ENCODE data around the gene RANBP9. TPM values are rescaled to one million over a fixed set of nuclear protein-coding genes. Genes with fewer than 3 reads are reported as not detected.

The RANBP9 gene
- total RNA-seq, 4 donors from 2014 or later = 35.8 to 64.7 (median 50.4) TPM

DNA sequence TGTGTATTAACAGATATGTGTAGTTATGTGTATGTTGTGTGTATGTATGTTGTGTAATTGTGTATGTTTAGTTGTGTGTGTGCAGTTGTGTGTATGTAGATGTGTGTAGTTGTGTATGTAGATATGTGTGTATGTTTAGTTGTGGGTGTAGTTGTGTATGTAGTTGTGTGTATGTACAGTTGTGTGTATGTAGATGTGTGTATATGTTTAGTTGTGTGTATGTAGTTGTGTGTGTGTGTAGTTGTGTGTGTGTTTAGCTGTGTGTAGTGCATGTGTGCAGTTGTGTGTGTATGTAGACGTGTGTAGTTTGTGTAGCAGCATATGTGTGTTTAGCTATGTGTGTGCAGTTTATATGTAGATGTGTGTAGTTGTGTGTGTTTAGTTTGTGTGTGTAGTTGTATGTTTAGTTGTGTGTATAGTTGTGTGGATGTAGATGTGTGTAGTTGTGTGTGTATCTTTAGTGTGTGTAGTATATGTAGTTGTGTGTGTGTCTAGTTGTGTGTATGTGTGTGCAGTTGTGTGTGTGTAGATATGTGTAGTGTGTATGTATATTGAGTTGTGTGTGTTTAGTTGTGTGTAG, 121.0 kb downstream of the RANBP9 start:
- TF ChIP-seq EP300 (IDR thresholded peaks at IDR 0.05) (no peak), POLR2AphosphoS5 (IDR thresholded peaks at IDR 0.05) (no peak), POLR2A (IDR thresholded peaks at IDR 0.05) (no peak)
- TF ChIP-seq, protein P1, sequence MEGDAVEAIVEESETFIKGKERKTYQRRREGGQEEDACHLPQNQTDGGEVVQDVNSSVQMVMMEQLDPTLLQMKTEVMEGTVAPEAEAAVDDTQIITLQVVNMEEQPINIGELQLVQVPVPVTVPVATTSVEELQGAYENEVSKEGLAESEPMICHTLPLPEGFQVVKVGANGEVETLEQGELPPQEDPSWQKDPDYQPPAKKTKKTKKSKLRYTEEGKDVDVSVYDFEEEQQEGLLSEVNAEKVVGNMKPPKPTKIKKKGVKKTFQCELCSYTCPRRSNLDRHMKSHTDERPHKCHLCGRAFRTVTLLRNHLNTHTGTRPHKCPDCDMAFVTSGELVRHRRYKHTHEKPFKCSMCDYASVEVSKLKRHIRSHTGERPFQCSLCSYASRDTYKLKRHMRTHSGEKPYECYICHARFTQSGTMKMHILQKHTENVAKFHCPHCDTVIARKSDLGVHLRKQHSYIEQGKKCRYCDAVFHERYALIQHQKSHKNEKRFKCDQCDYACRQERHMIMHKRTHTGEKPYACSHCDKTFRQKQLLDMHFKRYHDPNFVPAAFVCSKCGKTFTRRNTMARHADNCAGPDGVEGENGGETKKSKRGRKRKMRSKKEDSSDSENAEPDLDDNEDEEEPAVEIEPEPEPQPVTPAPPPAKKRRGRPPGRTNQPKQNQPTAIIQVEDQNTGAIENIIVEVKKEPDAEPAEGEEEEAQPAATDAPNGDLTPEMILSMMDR (IDR thresholded peaks at IDR 0.05) = no peak
- no peaks in the 10 kb centered on the region for H3K4me1 ChIP-seq
- no peak overlapping the region for H3K4me3 ChIP-seq
- no peak overlapping the region for H3K27ac ChIP-seq
- no peaks in the 10 kb centered on the region for H3K27me3 ChIP-seq
- DNase-seq (ENCODE audit: low spot score in 2 of 2) = no peak
- H3K9me3 ChIP-seq = no peaks in the 10 kb centered on the region
- WGBS = 91% methylated on average over 1 of the region's 1 CpG
- H3K36me3 ChIP-seq = peaks cover 55% of the 10 kb centered on the region

DNA sequence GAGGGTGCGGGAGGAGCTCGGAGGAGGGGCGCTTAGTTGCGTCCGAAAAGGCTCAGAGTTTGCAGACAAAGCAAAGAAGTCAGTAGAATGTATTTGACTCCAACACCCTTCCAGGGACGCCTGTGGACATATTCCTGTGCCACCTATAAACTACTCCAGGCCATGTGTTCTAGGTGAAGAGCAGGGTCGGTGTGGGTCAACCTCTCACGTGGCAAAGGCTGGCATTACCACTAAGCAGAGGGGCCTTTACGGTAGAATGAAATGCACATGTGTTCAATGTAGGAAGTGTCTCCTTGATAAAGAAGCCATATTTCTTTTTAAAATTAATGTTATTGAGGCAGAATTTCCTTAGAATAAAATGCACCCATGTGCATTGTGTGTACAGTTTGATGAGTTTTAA, 121.8 kb downstream of the RANBP9 start:
- Histone ChIP-seq H3K27me3 (no peaks in the 10 kb centered on the region), H3K4me3 (no peak overlapping the region), H3K36me3 (peaks cover 53% of the 10 kb centered on the region), H3K9me3 (no peaks in the 10 kb centered on the region), H3K27ac (no peak overlapping the region), H3K4me1 (no peaks in the 10 kb centered on the region)
- TF ChIP-seq, protein P1 (IDR thresholded peaks at IDR 0.05) = no peak
- TF ChIP-seq POLR2AphosphoS5 (IDR thresholded peaks at IDR 0.05) (no peak), POLR2A (IDR thresholded peaks at IDR 0.05) (no peak), EP300 (IDR thresholded peaks at IDR 0.05) (no peak)
- WGBS = 90% methylated on average over 9 of the region's 9 CpGs
- no peak for DNase-seq (ENCODE audit: low spot score in 2 of 2)

DNA sequence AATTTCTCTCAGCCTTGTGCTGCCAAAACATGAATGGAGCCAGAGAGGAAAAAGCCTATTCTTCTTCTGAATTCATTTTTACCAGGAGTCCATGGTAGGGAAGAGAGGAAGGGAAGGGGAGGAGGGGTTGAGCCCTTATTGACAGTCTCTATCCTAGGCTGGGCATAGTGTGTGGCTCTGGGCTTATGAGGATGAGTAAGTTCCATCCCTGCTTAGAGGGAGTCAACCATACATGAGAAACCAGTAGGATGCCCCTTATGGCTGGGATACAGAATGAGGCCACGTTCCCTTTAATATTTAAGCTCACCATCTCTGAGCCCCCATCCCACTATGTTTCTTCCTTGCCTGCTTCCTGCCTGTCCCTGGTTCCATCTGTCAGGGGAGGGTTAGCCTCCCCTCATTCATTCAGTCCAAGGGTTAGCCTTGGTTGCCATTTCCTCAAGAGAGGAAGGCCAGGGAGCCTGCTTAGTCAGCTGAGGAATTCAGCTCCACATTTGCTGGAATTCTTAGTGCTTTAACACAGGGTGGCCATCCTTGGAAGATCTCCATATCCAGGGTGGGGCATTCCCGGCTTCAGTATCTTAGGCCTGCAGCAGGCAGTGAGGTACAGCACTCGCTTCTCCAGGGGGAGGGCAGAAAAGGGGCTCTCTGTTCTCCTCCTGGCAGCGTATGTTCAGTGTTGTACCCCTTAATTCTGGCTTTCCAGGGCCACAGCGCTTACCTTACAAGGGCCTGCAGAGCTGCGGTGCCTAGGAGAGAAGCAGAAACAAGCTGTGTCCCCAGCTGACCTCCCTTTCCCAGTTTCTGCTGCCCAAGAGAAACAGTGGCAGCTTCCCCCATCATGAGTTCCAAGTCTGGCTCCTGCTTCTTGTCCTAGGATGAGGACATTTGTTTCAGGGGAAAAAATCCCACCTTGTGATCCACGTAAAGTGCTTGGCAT, 124.8 kb downstream of the RANBP9 start:
- WGBS = 91% methylated on average over 5 of the region's 7 CpGs
- TF ChIP-seq, protein P1 (IDR thresholded peaks at IDR 0.05) = no peak
- TF ChIP-seq EP300 (IDR thresholded peaks at IDR 0.05) (no peak), POLR2A (IDR thresholded peaks at IDR 0.05) (no peak), POLR2AphosphoS5 (IDR thresholded peaks at IDR 0.05) (no peak)
- Histone ChIP-seq H3K9me3 (no peaks in the 10 kb centered on the region), H3K4me1 (no peaks in the 10 kb centered on the region), H3K27ac (no peak overlapping the region), H3K4me3 (no peak overlapping the region), H3K36me3 (peaks cover 48% of the 10 kb centered on the region), H3K27me3 (no peaks in the 10 kb centered on the region)
- no peak for DNase-seq (ENCODE audit: low spot score in 2 of 2)

DNA sequence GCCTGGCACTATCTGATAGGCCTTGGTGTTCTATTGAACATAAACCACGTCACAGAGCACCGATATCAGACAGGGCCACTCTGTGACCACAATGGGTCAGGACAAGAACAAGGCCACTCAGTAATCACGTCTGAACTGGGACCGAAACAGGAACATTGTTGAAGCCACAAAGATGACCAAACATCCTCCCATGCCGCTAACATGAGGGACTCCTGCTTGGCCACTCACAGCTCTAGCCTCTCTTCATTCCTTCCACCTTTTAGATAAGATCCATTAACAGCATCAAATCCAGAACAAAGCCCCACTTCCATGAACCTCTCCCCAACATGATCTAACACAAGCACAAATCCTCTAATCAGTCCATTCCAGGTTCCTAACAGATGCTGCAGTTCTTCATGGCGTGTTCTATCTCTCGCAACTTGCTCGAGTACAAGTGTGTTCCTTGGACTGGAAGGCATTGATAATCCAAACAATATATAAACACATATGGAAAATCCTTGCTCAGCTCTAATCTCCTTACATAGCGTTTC, 129.9 kb downstream of the RANBP9 start:
- no peak overlapping the region for H3K4me3 ChIP-seq
- no peaks in the 10 kb centered on the region for H3K4me1 ChIP-seq
- TF ChIP-seq EP300 (IDR thresholded peaks at IDR 0.05) (no peak), POLR2A (IDR thresholded peaks at IDR 0.05) (no peak), POLR2AphosphoS5 (IDR thresholded peaks at IDR 0.05) (no peak)
- TF ChIP-seq, protein P1 (IDR thresholded peaks at IDR 0.05) = no peak
- peaks cover 20% of the 10 kb centered on the region for H3K36me3 ChIP-seq
- H3K9me3 ChIP-seq = no peaks in the 10 kb centered on the region
- WGBS = 96% methylated on average over 9 of the region's 9 CpGs
- H3K27me3 ChIP-seq = no peaks in the 10 kb centered on the region
- DNase-seq (ENCODE audit: low spot score in 2 of 2) = no peak
- H3K27ac ChIP-seq = no peak overlapping the region

DNA sequence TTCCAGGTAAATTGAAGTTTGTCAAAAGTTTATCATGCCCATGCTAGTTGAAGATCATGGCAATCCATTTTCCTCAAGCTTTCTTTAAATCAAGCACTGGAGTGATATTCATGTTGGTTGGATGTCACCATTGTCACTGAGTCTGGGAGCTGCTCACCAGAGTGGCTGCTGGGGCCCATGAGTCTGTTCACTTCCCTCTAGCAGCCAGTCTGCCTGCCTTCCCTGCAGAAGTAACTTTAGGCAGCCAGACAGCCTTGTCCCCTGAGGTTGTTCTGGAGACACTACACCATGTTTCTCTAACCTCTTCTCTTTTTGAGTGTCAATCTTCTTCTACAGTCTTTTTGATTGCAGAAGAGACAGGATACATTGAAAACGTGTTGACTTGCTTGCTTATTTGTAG, 131.7 kb downstream of the RANBP9 start:
- H3K4me3 ChIP-seq = no peak overlapping the region
- H3K27me3 ChIP-seq = no peaks in the 10 kb centered on the region
- H3K27ac ChIP-seq = no peak overlapping the region
- H3K9me3 ChIP-seq = no peaks in the 10 kb centered on the region
- no peak for DNase-seq (ENCODE audit: low spot score in 2 of 2)
- WGBS = 78% methylated on average over 1 of the region's 1 CpG
- H3K4me1 ChIP-seq = peaks cover 3% of the 10 kb centered on the region
- peaks cover 19% of the 10 kb centered on the region for H3K36me3 ChIP-seq
- TF ChIP-seq POLR2A (IDR thresholded peaks at IDR 0.05) (no peak), EP300 (IDR thresholded peaks at IDR 0.05) (no peak), POLR2AphosphoS5 (IDR thresholded peaks at IDR 0.05) (no peak)
- TF ChIP-seq, protein P1 (IDR thresholded peaks at IDR 0.05) = no peak
